M059J (cell line): ENCODE results near the gene SHE. TPM values are rescaled to one million over a fixed set of nuclear protein-coding genes. Genes with fewer than 3 reads are reported as not detected.
"Not testable (repeated sequence)": the region's sequence is repeated elsewhere in the genome, so short reads cannot be mapped to it uniquely, and the experiment has no call there.

Experiments
- DNase-seq: peaks from one replicate; pipeline ENCODE4 v3.0.0-alpha.2; 2012; ENCODE audit warnings: low read depth
- total RNA-seq: library from RNA; depleted of rRNA; stranded (reverse); fragments of >200 nt; shearing (Covaris generic); gene quantifications from 2 replicates; pipeline ENCODE4 v1.2.3, GENCODE V29; 2014; rRNA removed

Gene SHE
- not detected in 2 replicates for total RNA-seq

- no peak for DNase-seq
Observed at GRCh38 chr1:154502066-154502743, at the start of gene SHE, which contains the start of gene TDRD10. Gene SHE, minus strand, starts transcription at chr1:154502412. Its CDS starts 386 bp downstream, at chr1:154502026. Gene TDRD10, plus strand, starts transcription at chr1:154502219. Its CDS starts 4,685 bp downstream, at chr1:154506904.

DNA sequence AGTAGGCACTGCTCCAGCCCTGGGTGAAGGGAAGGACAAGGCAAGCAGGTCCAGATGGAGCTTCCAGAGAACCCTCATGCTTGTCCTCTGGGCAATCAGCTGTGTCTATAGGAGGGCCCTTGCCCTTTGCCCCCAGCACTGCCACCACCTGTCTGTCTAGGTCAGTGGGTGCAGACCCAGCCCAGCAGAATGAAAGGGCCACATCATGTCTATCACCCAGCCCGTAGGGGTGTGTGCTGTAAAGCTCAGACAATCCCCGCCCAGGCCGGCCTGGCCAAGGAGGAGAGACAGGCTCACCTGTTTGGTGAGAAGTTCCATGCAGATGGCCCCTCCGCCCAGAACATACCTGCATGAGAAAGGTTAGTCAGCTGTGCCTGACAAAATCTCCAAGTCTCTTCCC is 49.3 kb upstream of the SHE start:
- DNase-seq, result no peak

DNA sequence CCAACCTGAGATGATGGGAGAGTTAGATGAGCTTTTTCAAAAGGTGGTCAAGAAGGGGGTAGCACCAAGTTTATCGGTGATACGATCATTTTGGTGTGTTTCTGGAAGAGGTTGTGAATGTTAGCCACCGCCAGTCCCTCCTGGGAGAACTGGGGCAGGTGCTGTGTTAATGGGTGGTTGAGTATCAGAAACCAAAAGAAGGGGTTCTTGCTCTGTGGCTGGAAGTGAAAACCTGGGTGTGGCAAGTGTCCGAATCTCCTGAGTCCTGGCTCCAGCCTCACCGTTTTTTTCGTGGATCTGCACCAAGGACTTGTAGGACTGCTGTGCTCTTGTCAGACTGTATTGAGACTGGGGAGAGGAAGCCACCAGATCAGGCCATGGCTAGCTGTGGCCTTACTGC is 48.4 kb upstream of the SHE start:
- DNase-seq, result no peak

DNA sequence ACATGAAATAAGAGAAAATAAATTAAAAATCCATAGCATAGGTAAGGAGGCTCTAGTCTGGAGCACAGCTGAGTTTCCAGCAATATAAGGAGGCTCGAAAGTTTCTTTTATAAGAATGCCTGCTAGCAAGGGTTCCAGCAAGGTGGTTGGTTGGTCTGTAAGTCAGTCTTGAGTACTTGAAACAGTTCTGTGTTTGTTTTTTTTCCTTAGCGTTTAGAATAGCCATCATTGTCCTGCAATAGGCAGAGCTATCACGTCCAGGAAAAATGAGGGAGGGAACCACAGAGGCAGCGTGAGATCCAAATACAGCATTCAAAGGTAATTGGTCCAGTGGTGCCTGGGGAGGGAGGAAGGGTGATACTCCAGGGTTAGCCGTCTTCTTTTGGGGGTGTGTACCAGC is 47.9 kb upstream of the SHE start:
- DNase-seq, result no peak

DNA sequence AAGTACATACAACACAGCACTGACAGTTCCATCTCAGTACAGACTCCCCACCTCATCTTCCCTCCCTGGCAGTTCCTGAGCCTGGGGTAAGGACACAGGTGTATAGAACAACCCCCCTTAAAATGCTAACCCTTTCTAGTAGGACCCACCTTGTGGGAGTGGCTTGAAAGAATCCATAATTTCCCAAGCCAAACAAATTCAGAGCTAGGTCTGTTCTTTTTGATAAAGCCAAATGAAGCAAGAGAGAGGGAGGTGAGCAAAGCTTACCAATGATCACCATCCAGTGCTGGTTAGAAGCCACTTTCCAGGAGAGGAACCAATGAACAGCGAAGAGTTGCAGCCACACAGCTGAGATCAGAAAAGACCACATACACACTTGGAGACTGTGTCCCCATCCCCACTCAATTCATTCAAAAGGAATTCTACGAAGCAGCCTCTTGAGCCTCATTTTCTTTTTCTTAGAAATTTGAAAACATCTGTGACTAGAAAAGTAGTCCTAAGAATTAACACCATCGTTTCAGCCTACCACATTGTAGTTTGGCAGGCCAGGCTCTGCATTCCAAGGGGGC is 47.1 kb upstream of the SHE start:
- no peak for DNase-seq

DNA sequence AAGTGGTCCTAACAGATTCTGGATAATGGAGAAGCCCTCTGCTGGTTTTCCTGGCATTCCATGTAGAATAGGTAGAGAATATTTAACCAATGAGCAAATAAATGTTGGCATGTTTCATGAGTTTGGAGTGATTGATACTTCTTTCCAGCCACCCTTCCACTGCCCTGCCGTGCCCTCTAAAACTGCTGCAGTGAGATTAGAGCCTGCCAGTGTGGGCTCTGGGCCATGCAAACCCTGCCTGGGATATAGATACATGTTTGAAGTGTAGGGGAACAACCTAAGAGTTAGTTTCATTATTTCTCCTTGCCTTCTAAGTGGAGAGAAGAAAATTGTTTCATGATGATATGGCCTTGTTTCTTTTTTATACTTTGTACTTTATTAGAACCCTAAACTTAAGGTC is 45.8 kb upstream of the SHE start:
- DNase-seq, result no peak

DNA sequence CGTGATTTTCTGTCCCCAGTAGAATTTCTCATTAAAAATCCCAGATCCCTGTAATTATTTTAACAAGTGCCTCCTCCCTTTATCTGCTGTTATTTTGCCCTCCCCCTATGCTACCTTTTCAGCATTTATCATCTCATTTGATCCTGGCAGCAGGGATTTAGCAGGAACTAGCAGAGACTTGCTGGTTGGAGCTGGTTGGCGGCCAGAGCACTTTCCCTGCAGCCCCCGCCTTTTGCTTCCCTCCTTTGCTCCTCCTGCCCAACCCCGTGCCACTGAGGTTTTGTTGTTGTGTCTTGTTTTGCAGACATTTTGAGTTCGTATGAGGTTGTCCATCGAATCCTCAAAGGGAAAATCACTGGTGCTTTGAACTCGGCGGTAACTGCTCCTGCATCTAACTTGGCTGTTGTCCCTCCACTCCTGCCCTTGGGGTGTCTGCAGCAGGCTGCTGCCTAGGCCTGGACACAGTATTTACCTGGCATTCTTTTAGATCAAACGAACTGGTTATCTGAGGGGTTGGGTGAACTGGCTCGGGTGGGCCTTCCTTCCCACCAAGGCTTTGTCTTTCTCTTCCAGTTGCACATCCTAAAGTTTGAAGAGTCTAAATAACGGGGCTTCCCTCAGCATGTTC is 45.0 kb upstream of the SHE start:
- DNase-seq, result no peak

DNA sequence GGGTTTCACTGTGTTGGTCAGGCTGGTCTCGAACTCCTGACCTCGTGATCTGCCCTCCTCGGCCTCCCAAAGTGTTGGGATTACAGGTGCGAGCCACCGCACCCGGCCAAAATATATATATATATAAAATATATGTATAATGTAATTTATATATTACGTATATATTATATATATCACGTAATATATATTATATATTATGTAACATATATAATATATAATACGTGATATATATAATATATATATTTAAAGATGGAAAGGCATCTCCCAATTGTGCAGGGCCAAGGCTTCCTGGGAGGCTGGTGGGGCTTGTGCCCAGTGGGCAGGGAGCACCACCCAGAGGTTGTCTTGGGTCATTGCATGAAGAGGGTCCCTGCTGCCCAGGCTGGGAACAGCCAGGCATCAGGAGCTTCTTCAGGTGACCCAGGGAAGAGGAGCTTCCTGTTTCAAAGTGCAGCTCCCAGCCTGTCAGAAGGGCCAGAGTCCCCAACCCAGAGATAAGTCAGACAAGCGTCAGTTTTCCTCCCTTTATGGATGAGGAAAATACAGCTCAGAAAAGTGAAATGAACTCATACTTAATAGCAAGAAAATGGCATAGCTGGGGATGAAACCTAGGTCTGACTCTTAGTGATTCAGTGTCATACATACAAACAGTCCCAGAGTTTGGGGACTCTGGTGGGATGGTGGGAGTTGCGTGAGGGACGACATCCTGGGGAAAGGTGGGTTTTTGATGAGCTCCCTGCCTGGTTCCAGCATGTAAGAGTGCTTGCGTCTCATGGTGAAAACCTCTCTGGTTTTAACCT is 44.3 kb upstream of the SHE start:
- peak; percentile 65 for DNase-seq

GRCh38 chr1:154541231-154541630 is 39.0 kb upstream of the SHE start:
- no peak for DNase-seq

GRCh38 chr1:154539486-154540483 is 37.6 kb upstream of the SHE start:
- DNase-seq, result no peak

- DNase-seq, result no peak
Observed at GRCh38 chr1:154536570-154536969, 34.4 kb upstream of the SHE start.

- peak; percentile 46 for DNase-seq
Observed at GRCh38 chr1:154533952-154534844, 32.0 kb upstream of the SHE start.

DNA sequence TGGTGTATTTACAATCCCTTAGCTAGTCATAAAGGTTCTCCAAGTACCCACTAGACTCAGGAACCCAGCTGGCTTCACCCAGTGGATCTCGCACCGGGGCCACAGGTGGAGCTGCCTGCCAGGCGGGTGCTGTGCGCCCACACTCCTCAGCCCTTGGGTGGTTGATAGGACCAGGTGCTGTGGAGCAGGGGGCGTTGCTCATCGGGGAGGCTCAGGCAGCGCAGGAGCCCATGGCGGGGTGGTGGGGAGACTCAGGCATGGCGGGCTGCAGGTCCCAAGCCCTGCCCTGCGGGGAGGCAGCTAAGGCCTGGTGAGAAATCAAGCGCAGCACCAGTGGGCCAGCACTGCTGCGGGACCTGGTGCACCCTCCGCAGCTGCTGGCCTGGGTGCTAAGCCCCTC is 29.7 kb upstream of the SHE start:
- not testable (repeated sequence) for DNase-seq

GRCh38 chr1:154529308-154529707 is 27.1 kb upstream of the SHE start:
- DNase-seq, result no peak

DNA sequence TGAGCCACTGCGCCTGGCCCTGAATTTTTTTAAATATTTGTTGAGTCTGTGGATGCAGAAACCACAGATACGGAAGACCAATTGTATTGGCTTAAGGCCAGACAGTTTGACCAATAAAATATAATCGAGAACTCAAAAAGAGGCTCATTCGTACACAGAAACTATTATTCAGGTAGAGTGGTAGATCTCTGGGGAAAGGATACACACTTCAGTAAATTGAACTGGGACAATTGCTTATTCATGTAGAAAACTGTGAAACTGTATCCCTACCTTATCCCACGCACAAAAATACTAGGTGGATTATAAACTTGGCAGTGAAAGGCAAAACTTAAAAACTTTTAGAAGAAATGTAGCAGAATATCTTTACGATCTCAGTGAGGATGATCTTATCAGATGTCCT is 25.0 kb upstream of the SHE start:
- no peak for DNase-seq

DNA sequence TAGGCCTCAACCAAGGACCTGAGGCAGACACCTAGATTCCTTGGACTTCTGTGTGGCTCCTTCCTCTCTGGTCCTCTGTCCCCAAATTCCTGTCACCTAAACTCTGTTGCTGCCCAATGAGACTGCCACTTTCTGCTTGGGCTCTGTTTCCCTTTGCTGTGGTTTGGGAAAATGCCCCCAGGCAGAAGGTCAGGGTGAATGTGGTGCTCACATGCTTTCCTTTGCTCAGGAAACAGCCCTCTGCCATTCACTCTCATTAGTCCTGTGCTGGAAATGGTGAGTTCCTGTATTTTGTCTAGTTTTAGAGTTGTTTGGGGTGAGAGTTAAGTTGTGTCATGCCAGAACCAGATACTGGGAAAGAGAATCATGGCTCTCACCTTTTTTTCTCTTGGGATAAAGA is 22.7 kb upstream of the SHE start:
- DNase-seq, result peak; percentile 44

DNA sequence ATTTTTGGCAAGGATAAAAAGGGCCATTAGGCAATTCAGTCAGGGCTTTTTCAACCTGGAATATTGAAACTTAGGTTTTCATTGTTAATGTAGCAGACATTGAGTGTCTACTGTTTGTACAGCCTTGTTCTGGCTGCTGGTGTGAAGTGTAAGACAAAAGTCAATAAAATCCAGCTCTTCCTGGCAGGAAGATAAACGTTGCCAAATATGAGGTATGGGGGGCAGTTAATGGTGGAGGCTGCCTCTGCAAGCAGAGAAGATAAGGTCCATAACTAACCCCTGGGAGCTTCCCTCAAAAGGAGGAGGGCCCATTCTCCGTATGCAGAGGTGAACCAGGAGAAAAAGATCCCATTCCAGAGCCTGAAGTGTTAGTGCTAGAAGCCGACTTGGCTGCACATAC is 19.5 kb upstream of the SHE start:
- no peak for DNase-seq

- no peak for DNase-seq
Observed at GRCh38 chr1:154520333-154520732, 18.1 kb upstream of the SHE start.

GRCh38 chr1:154519591-154519991 is 17.4 kb upstream of the SHE start:
- no peak for DNase-seq

GRCh38 chr1:154517661-154518060 is 15.4 kb upstream of the SHE start:
- no peak for DNase-seq
